ENCODE results near the gene PLEKHG1. TPM values are rescaled to one million over a fixed set of nuclear protein-coding genes. Genes with fewer than 3 reads are reported as not detected.
A peak's percentile ranks its signal among the peaks of the same experiment; 100 is the strongest.

PLEKHG1 gene
- total RNA-seq, 6 experiments from 2014 or later = 8.7 to 20.3 (median 11.8) TPM

- 100% methylated on average over 1 of the region's 1 CpG for WGBS (ENCODE audit: insufficient coverage, low coverage, low lambda C conversion rate, missing lambda C conversion rate)
- ATAC-seq = no peak
These were observed 15.1 kb upstream of the PLEKHG1 start for GRCh38 chr6:150584596-150584995.

GRCh38 chr6:150586850-150587359 is 12.8 kb upstream of the PLEKHG1 start:
- no peak for DNase-seq
- Histone ChIP-seq H3K9me3 (no peaks in the 10 kb centered on the region), H3K36me3 (no peaks in the 10 kb centered on the region), H3K4me1 (no peaks in the 10 kb centered on the region), H3K27ac (no peak overlapping the region), H3K27me3 (no peaks in the 10 kb centered on the region), H3K4me3 (no peak overlapping the region)
- intact Hi-C loops (cut with DNase I) = no loop called here
- 88% methylated on average over 11 of the region's 12 CpGs for WGBS (ENCODE audit: insufficient coverage, low coverage, low lambda C conversion rate, missing lambda C conversion rate)
- no peak for TF ChIP-seq CTCF (IDR thresholded peaks at IDR 0.05)
- no peak for TF ChIP-seq POLR2A (IDR thresholded peaks at IDR 0.05)
- ATAC-seq = peak in 1 of 4 donors; percentile 49

More at GRCh38 chr6:150584596-150584995, 15.1 kb upstream of the PLEKHG1 start:
- intact Hi-C loops (cut with DNase I) = no loop called here
- H3K27ac ChIP-seq = no peak overlapping the region
- no peaks in the 10 kb centered on the region for H3K4me1 ChIP-seq
- TF ChIP-seq POLR2A (IDR thresholded peaks at IDR 0.05) = no peak
- TF ChIP-seq CTCF (IDR thresholded peaks at IDR 0.05) = no peak
- H3K4me3 ChIP-seq = no peak overlapping the region
- H3K9me3 ChIP-seq = no peaks in the 10 kb centered on the region
- H3K36me3 ChIP-seq = no peaks in the 10 kb centered on the region
- H3K27me3 ChIP-seq = no peaks in the 10 kb centered on the region
- DNase-seq = no peak

GRCh38 chr6:150587637-150588036 is 12.0 kb upstream of the PLEKHG1 start:
- no peak for DNase-seq
- intact Hi-C loops (cut with DNase I) = no loop called here
- Histone ChIP-seq H3K27ac (no peak overlapping the region), H3K9me3 (no peaks in the 10 kb centered on the region), H3K36me3 (no peaks in the 10 kb centered on the region), H3K27me3 (no peaks in the 10 kb centered on the region), H3K4me1 (no peaks in the 10 kb centered on the region), H3K4me3 (no peak overlapping the region)
- TF ChIP-seq POLR2A (IDR thresholded peaks at IDR 0.05) = no peak
- TF ChIP-seq CTCF (IDR thresholded peaks at IDR 0.05) = no peak
- no peak for ATAC-seq
- 39% methylated on average over 4 of the region's 4 CpGs for WGBS (ENCODE audit: insufficient coverage, low coverage, low lambda C conversion rate, missing lambda C conversion rate)

- intact Hi-C loops (cut with DNase I) = no loop called here
- DNase-seq = no peak
These were observed 10.7 kb upstream of the PLEKHG1 start for GRCh38 chr6:150588888-150589499.

More at GRCh38 chr6:150588888-150589499, 10.7 kb upstream of the PLEKHG1 start:
- H3K4me1 ChIP-seq = no peaks in the 10 kb centered on the region
- no peak overlapping the region for H3K4me3 ChIP-seq
- H3K9me3 ChIP-seq = no peaks in the 10 kb centered on the region
- TF ChIP-seq CTCF (IDR thresholded peaks at IDR 0.05) = no peak
- no peak for TF ChIP-seq POLR2A (IDR thresholded peaks at IDR 0.05)
- H3K27ac ChIP-seq = no peak overlapping the region
- H3K27me3 ChIP-seq = no peaks in the 10 kb centered on the region
- no peak for ATAC-seq
- H3K36me3 ChIP-seq = no peaks in the 10 kb centered on the region
- WGBS (ENCODE audit: insufficient coverage, low coverage, low lambda C conversion rate, missing lambda C conversion rate) = 71% methylated on average over 9 of the region's 9 CpGs

Measured in right lobe of liver (tissue), 6 donors.